ENCODE results near the gene RTP3. TPM values are rescaled to one million over a fixed set of nuclear protein-coding genes. Genes with fewer than 3 reads are reported as not detected.
A peak's percentile ranks its signal among the peaks of the same experiment; 100 is the strongest.
"Not testable (repeated sequence)": the region's sequence is repeated elsewhere in the genome, so short reads cannot be mapped to it uniquely, and the experiment has no call there.

Gene RTP3
- total RNA-seq, 1 donor from 2014 or later = not detected

DNA sequence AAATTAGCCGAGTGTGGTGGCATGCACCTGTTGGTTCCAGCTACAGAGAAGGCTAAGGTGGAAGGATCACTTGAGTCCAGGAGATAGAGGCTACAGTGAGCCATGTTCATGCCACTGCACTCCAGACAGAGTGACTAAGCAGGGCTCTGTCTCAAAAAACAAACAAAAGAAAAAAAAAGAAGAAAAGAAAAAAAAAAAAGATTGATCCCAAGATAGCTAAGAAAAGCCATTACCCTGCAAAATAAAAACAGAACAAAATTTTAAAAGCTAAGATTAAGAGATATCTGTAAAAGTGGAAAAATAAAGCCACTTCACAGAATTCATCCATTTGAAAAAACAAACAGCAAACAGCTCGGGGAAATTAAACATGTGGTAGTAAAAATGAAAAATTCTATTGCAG, 44.6 kb downstream of the RTP3 start:
- Mint-ChIP-seq H3K27me3 (ENCODE audit: low read depth) (peaks cover 1% of the 10 kb centered on the region), H3K4me3 (no peak overlapping the region), H3K4me1 (peaks cover 16% of the 10 kb centered on the region), H3K36me3 (no peaks in the 10 kb centered on the region), H3K9me3 (no peaks in the 10 kb centered on the region), H3K27ac (peak overlapping the region; percentile 64)
- TF ChIP-seq, protein P1, sequence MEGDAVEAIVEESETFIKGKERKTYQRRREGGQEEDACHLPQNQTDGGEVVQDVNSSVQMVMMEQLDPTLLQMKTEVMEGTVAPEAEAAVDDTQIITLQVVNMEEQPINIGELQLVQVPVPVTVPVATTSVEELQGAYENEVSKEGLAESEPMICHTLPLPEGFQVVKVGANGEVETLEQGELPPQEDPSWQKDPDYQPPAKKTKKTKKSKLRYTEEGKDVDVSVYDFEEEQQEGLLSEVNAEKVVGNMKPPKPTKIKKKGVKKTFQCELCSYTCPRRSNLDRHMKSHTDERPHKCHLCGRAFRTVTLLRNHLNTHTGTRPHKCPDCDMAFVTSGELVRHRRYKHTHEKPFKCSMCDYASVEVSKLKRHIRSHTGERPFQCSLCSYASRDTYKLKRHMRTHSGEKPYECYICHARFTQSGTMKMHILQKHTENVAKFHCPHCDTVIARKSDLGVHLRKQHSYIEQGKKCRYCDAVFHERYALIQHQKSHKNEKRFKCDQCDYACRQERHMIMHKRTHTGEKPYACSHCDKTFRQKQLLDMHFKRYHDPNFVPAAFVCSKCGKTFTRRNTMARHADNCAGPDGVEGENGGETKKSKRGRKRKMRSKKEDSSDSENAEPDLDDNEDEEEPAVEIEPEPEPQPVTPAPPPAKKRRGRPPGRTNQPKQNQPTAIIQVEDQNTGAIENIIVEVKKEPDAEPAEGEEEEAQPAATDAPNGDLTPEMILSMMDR (IDR thresholded peaks at IDR 0.05; ENCODE audit: unreplicated experiment) = no peak
- DNase-seq (ENCODE audit: low spot score in 2 of 2, unreplicated experiment in 2 of 2) = no peak

DNA sequence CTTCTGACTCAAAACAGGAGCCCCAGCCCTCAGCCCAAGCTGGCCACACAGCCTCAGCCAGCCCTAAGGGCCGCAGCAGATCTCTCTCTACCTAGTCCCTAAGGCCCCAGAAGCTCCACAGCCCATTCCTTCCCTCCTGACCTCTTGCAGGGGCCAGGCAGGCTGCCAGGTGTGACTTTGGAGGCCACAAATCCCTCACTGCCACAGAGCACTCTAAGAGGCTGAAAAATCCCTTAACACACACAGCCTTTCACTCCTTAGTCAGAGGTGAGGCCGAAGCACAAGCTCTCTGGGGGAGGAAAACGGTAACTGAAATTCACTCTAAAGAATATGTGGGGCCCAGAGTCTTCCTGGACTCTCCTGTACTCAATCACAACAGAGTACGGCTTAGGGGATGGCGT, 45.0 kb downstream of the RTP3 start:
- H3K9me3 Mint-ChIP-seq = no peaks in the 10 kb centered on the region
- H3K4me3 Mint-ChIP-seq = no peak overlapping the region
- TF ChIP-seq, protein P1 (IDR thresholded peaks at IDR 0.05; ENCODE audit: unreplicated experiment) = no peak
- DNase-seq (ENCODE audit: low spot score in 2 of 2, unreplicated experiment in 2 of 2) = no peak
- peaks cover 2% of the 10 kb centered on the region for H3K27me3 Mint-ChIP-seq (ENCODE audit: low read depth)
- peaks cover 16% of the 10 kb centered on the region for H3K4me1 Mint-ChIP-seq
- peak overlapping the region; percentile 64 for H3K27ac Mint-ChIP-seq
- no peaks in the 10 kb centered on the region for H3K36me3 Mint-ChIP-seq

DNA sequence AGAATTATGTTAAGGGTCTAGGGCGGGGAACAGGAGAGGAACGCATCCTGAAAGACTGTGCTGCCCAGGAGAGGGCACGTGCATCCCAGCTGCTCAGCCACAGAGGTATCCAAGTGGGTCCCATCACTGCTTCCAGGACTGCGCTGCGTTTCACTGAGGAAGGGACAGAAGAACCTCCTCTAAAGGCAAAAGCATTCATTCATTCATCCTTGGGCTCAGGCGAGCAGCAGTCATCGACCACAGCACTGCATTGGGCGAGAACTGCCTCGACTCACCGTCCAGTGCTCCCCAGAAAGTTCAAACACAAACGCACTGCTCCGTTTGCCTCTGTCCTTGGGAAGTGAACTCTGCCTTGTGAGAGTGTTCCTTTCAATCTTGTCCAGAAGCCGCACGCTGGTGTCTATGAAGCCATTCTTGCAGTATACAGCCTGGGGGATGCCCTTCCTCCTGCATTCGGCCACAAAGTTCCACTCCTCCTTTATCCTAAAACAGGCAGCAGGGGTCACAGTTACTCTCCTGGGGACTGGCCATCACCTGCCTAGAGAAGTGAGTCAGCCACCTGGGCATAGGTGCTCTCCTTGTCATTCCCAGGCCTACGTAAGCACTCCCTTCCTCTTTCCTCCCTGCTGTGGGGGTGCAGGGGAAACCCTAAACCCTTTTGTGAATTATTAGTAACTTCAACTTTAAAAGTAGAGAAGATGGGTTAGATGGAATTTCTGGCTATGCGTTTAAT, 47.2 kb downstream of the RTP3 start:
- H3K36me3 Mint-ChIP-seq = no peaks in the 10 kb centered on the region
- H3K27me3 Mint-ChIP-seq (ENCODE audit: low read depth) = peaks cover 2% of the 10 kb centered on the region
- H3K4me3 Mint-ChIP-seq = no peak overlapping the region
- DNase-seq (ENCODE audit: low spot score in 2 of 2, unreplicated experiment in 2 of 2) = no peak
- TF ChIP-seq, protein P1 (IDR thresholded peaks at IDR 0.05; ENCODE audit: unreplicated experiment) = no peak
- no peak overlapping the region for H3K27ac Mint-ChIP-seq
- peaks cover 9% of the 10 kb centered on the region for H3K4me1 Mint-ChIP-seq
- H3K9me3 Mint-ChIP-seq = peaks cover 6% of the 10 kb centered on the region

DNA sequence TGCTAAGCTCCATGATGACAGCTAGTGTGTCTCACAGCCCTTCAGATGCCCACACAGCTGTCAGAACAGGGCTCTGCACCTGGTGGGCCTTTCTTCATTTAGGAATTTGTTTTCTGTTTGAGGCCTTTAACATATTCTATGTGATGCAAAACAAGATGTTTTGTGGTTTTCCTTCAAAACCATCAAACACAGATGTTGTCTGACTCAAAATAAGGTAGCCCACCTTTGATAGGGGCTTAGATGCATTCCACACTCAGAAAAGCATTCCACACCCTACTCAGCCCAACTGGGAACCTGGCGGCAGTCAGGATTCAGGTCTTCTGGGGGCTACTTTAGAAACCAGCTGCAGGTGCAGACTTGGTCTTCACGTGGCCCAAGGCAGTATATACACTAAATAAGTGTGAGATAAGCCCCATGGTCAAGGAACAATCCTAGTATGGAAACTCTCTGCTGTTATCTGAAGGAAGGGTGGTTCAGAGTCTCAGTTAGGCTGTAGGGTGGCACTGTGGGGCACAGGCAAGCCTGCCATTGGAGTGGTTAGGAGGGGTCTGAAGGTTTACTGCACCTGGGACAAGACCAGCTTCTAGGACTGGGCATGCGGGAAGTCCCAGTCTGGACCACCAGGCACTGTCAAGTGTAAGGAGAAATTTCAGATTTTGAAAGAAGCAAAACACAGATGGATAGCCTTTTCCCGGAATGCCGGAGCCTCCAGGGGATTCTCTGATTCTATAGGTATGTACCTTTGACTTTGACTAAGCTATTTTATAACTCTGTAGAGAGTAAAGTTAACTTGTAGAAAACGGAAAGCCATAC, 48.2 kb downstream of the RTP3 start:
- Mint-ChIP-seq H3K4me3 (no peak overlapping the region), H3K4me1 (peaks cover 9% of the 10 kb centered on the region), H3K9me3 (peaks cover 6% of the 10 kb centered on the region), H3K27ac (no peak overlapping the region), H3K27me3 (ENCODE audit: low read depth) (peaks cover 2% of the 10 kb centered on the region), H3K36me3 (no peaks in the 10 kb centered on the region)
- no peak for DNase-seq (ENCODE audit: low spot score in 2 of 2, unreplicated experiment in 2 of 2)
- TF ChIP-seq, protein P1 (IDR thresholded peaks at IDR 0.05; ENCODE audit: unreplicated experiment) = no peak

DNA sequence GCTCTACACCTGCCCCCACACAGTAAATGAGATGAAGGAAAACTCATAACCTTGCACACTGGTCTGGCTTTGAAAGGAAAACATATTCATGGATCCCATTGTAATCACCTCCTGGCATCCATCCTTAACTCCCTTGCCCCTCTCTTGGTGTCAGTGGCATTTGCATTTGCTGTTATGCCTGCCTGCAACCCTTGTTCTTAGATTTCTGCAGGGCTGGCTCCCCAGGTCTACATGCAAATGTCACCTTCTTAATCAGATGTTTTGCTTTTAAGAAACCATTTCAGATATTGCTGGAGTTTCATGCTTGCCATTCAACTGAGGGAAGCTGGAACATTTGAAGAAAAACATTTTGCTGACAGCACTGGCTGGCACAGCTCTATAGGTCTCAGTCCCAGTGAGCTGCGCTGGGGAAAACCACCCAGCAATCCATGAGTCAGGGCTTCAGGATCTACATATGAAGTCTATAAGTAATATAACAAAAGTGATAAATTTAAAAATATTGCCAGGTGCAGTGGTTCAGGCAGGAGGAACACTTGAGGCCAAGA, 49.2 kb downstream of the RTP3 start:
- Mint-ChIP-seq H3K27ac (no peak overlapping the region), H3K9me3 (peaks cover 6% of the 10 kb centered on the region), H3K27me3 (ENCODE audit: low read depth) (peaks cover 2% of the 10 kb centered on the region), H3K4me1 (peaks cover 9% of the 10 kb centered on the region), H3K36me3 (no peaks in the 10 kb centered on the region), H3K4me3 (no peak overlapping the region)
- DNase-seq (ENCODE audit: low spot score in 2 of 2, unreplicated experiment in 2 of 2) = no peak
- TF ChIP-seq, protein P1 (IDR thresholded peaks at IDR 0.05; ENCODE audit: unreplicated experiment) = no peak

DNA sequence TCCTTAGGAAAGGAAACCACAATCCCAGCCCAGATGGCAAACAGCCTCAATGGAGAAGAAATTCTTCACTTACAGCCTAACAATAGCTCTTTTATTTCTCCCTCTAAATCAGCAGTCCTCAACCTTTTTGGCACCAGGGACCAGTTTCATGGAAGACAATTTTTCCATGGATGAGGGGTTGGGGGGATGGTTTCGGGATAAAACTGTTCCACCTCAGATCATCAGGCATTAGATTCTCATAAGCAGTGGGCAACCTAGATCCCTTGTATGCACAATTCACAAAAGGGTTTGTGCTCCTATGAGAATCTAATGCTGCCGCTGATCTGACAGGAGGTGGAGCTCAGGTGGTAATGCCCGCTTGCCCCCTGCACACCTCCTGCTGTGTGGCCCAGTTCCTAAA, 50.8 kb downstream of the RTP3 start:
- not testable (repeated sequence) for H3K27ac Mint-ChIP-seq; H3K4me3 Mint-ChIP-seq; H3K27me3 Mint-ChIP-seq (ENCODE audit: low read depth); H3K4me1 Mint-ChIP-seq; DNase-seq (ENCODE audit: low spot score in 2 of 2, unreplicated experiment in 2 of 2); H3K36me3 Mint-ChIP-seq; H3K9me3 Mint-ChIP-seq

Measured in mesothelial cell of epicardium (in vitro differentiated cells).